Adrenal gland (tissue), 12 donors: ENCODE measurements around the gene PCED1B. TPM values are rescaled to one million over a fixed set of nuclear protein-coding genes. Genes with fewer than 3 reads are reported as not detected.
A peak's percentile ranks its signal among the peaks of the same experiment; 100 is the strongest.

ENCODE experiments used
- DNase-seq, 7 donors: peaks; one replicate each; pipeline ENCODE4 v3.0.0-alpha.2; 2019 to 2020
- H3K27ac ChIP-seq, 5 donors: fragments of 200-600 bp; sonication (generic) in 4 of 5; 1 replicate in 3 of 5; 2 replicates in 2 of 5; pipeline versions ENCODE4 v1.5.1 to v1.8.0; 2016 to 2020; ENCODE audit warnings: mild to moderate bottlenecking in 1 of 5
- H3K27me3 ChIP-seq: fragments of 200-600 bp; 2 replicates; pipeline ENCODE4 v1.8.0; 2021
- H3K36me3 ChIP-seq, 2 donors: fragments of 200-600 bp; replicated peaks in 1 of 2; 1 replicate in 1 of 2; 2 replicates in 1 of 2; pipeline versions ENCODE4 v1.5.1 to v1.8.0; 2018 to 2022
- H3K4me1 ChIP-seq, 2 donors: fragments of 200-600 bp; replicated peaks in 1 of 2; 1 replicate in 1 of 2; 2 replicates in 1 of 2; pipeline versions ENCODE4 v1.5.1 to v1.8.0; 2018 to 2021
- H3K4me3 ChIP-seq, 4 donors: fragments of 200-600 bp; sonication (generic) in 3 of 4; one replicate each; pipeline ENCODE4 v1.5.1; 2016 to 2018
- H3K9me3 ChIP-seq, 3 donors: fragments of 200-600 bp; sonication (generic) in 1 of 3; replicated peaks in 1 of 3; 1 replicate in 2 of 3; 2 replicates in 1 of 3; pipeline versions ENCODE4 v1.5.1 to v1.8.0; 2016 to 2021
- POLR2A ChIP-seq, 2 donors: fragments of 450-650 bp; IDR thresholded peaks; one replicate each; pipeline ENCODE4 v1.6.1; 2017; ENCODE audit warnings: antibody characterized with exemption in 2 of 2, mild to moderate bottlenecking in 2 of 2, moderate library complexity in 1 of 2
- WGBS, 4 donors: extraction: QIAGEN DNeasy Blood & Tissue Kit in 2 of 4; methylation state at CpG; one replicate each; pipeline versions ENCODE4 v1.1.5 to v1.1.7; 2013 to 2017; 5-methylcytosine and 5-hydroxymethylcytosine counted together
- intact Hi-C, 2 donors: fragments of 100-400 bp; cut with DNase I; formaldehyde crosslinking; loops; one replicate each; pipeline versions ENCODE4 v1.14.1 to v1.15.0; 2022 to 2023
- polyA plus RNA-seq, 3 donors: library from polyadenylated mRNA; stranded (reverse); fragments of 200-250 nt in 2 of 3; fragments of 350-450 nt in 1 of 3; fragmentation: Illumina TruSeq in 1 of 3; extraction: RNeasy Lipid Tissue Mini Kit (QIAGEN cat#74804) in 1 of 3; gene quantifications; one replicate each; pipeline ENCODE4 v1.2.3, GENCODE V29; 2013 to 2014
- total RNA-seq, 9 donors: library from RNA; depleted of rRNA in 4 of 9; stranded (reverse); fragments of >200 nt in 4 of 9; fragments of 120-200 nt in 1 of 9; fragmentation: NEBNext Ultra II Directional in 1 of 9; extraction: Animal tissue kit (Norgen Biotek cat#: 25700) in 1 of 9; gene quantifications; one replicate each; pipeline versions ENCODE4 v1.1.0 to v1.2.4, GENCODE V29; 2013 to 2023
- TF ChIP-seq, protein P1 (sequence below), 6 experiments: fragments of 450-650 bp in 4 of 6; fragments of 200-600 bp in 2 of 6; sonication (generic) in 1 of 6; IDR thresholded peaks; 1 replicate in 5 of 6; 2 replicates in 1 of 6; pipeline versions ENCODE4 v1.5.1 to v1.8.0; 2016 to 2021; ENCODE audit warnings: antibody characterized with exemption in 6 of 6, mild to moderate bottlenecking in 2 of 6, moderate library complexity in 1 of 6
- donor health status: healthy with polysubstance abuse.
- donor health status: Bipolar disorder and iron deficiency.
- donor health status: DM: yes; HTN: yes; CAD: no.
- donor health status: DM: no; HTN: no; CAD: no.
- donor health status: DM: no; HTN: no; CAD: no.
- donor health status: DM: yes; HTN: yes; CAD: no.

Gene PCED1B
- total and polyA plus RNA-seq, 12 donors: 8.0 to 110 (median 39.9) TPM

DNA sequence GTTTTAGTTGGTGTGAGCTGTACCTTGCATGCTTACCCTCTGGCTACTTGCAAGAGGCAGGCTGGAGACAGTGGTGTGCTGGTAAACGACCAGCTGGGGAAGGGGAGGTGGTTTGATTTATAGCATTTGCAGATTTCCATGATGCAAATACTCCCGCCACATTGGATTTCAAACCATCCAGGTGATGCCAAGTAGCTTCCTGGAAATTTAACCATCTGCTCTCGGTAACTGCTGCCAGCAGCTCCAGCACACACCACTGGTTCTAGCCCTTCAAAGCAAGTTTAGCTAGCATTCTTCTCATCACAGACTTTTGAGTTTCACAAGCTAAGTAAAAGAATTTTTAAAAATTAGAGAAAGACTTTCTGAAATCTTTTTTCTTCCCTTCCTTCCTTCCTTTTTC, 104.8 kb downstream of the PCED1B start:
- Histone ChIP-seq H3K27me3 (no peaks in the 10 kb centered on the region), H3K27ac (no peak overlapping the region), H3K36me3 (no peaks in the 10 kb centered on the region), H3K4me1 (peaks cover 7 to 11% of the 10 kb centered on the region in 2 donors), H3K4me3 (no peak overlapping the region), H3K9me3 (no peaks in the 10 kb centered on the region)
- intact Hi-C loops: no loop called here
- DNase-seq: no peak
- WGBS, 4 donors: 82 to 100% (median 82%) methylated on average over 2 to 3 of the region's 3 CpGs
- TF ChIP-seq POLR2A (IDR thresholded peaks at IDR 0.05): no peak
- TF ChIP-seq, protein P1, sequence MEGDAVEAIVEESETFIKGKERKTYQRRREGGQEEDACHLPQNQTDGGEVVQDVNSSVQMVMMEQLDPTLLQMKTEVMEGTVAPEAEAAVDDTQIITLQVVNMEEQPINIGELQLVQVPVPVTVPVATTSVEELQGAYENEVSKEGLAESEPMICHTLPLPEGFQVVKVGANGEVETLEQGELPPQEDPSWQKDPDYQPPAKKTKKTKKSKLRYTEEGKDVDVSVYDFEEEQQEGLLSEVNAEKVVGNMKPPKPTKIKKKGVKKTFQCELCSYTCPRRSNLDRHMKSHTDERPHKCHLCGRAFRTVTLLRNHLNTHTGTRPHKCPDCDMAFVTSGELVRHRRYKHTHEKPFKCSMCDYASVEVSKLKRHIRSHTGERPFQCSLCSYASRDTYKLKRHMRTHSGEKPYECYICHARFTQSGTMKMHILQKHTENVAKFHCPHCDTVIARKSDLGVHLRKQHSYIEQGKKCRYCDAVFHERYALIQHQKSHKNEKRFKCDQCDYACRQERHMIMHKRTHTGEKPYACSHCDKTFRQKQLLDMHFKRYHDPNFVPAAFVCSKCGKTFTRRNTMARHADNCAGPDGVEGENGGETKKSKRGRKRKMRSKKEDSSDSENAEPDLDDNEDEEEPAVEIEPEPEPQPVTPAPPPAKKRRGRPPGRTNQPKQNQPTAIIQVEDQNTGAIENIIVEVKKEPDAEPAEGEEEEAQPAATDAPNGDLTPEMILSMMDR (IDR thresholded peaks at IDR 0.05): no peak

DNA sequence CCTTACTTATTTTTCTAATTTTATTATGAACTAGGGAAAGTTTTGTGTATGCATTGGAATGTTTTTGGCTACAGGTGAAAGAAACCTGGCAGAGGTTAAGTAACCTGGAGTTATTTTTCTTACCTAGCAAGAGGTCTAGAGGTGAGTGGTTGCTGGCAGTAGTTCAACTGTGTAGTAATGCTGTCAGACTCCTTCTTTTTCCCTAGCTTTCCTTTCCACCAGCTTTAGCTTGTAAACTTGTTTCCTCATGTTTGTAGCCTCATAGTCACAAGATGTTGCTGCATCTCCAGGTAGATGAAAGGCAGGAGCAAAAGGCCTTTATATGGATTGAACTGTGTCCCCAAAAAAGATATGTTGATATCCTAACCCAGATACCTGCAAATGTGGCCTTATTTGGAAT, 105.4 kb downstream of the PCED1B start:
- H3K27ac ChIP-seq: no peak overlapping the region
- H3K4me1 ChIP-seq: peaks cover 10 to 17% of the 10 kb centered on the region in 2 donors
- no peaks in the 10 kb centered on the region for H3K27me3 ChIP-seq
- no peaks in the 10 kb centered on the region for H3K36me3 ChIP-seq
- DNase-seq: no peak
- no peaks in the 10 kb centered on the region for H3K9me3 ChIP-seq
- TF ChIP-seq POLR2A (IDR thresholded peaks at IDR 0.05): no peak
- TF ChIP-seq, protein P1 (IDR thresholded peaks at IDR 0.05): no peak
- intact Hi-C loops: no loop called here
- no peak overlapping the region for H3K4me3 ChIP-seq

DNA sequence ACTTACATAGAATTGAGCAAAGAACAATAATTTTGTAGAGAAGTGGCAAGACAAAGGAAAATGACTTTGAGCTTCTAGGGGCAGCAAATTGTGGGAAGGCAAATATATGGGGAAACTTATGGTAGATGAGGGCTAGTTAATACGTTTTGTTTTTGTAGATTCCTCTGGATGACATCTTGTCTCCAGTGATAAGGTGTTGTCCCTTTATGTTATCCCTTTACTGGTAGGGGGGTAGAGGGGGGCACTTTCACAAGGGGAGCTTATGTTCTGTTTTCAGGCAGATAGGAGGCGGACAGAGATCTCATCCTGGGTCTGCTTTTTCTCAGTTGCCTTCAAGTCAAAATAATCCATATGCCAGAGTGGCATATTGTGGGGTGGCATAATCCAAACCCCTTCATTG, 106.8 kb downstream of the PCED1B start:
- 90 to 95% (median 93%) methylated on average over 2 of the region's 2 CpGs for WGBS, 4 donors
- no peaks in the 10 kb centered on the region for H3K27me3 ChIP-seq

DNA sequence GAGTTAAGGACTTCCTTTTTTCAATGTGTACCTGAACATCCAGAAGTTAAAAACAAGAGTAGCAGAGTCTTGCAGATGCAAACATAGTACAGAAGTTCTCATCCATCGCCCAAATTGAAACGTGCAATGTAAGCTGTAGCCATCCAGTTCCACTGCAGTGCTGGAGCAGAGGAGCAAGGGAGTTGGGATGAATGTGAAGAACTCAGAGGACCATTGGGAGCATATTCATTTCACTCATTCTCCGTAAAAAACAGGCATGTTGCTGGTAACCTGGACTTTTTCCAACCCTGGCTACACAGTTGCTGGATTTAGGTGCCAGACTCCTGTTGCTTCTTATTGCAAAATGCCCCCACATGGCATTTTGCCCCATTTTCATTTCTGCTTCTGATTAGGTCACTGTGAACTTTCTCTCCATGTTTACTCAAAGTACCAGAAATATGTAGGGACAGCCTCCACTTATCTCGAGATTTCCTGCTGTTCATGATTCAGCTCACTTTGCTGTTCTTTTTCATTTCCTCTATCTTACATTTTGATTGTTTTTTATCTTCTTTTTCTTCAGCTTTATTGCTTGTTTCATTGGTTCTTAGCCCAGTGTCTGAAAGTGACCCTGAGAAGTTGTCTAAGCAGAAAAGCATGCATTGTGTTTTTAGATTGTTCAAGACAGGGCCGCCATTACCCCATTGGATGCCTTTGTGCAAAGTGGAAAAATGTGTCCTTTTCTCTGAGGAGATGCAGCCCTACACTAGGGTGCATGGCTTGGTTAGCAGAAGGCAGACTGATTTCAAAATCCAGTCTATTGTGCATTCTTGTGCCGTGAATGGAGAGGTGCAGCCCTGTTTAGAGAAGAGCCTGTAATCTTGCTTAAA, 109.4 kb downstream of the PCED1B start:
- DNase-seq: peak in 4 of 7 donors; percentile 31 to 86 (median 46)

More for the DNA sequence above, 106.8 kb downstream of the PCED1B start:
- H3K4me3 ChIP-seq: no peak overlapping the region
- H3K36me3 ChIP-seq: no peaks in the 10 kb centered on the region
- H3K27ac ChIP-seq: no peak overlapping the region
- DNase-seq: no peak
- intact Hi-C loops: no loop called here
- TF ChIP-seq, protein P1 (IDR thresholded peaks at IDR 0.05): no peak
- TF ChIP-seq POLR2A (IDR thresholded peaks at IDR 0.05): no peak
- H3K9me3 ChIP-seq: no peaks in the 10 kb centered on the region
- H3K4me1 ChIP-seq: peaks cover 10 to 17% of the 10 kb centered on the region in 2 donors

More for the DNA sequence above, 109.4 kb downstream of the PCED1B start:
- Histone ChIP-seq H3K27me3 (no peaks in the 10 kb centered on the region), H3K4me3 (no peak overlapping the region), H3K4me1 (peaks cover 10 to 12% of the 10 kb centered on the region in 2 donors), H3K27ac (peak overlapping the region in 3 of 5 donors; percentile 15 to 57 (median 17)), H3K36me3 (no peaks in the 10 kb centered on the region), H3K9me3 (no peaks in the 10 kb centered on the region)
- intact Hi-C loops: no loop called here
- TF ChIP-seq, protein P1 (IDR thresholded peaks at IDR 0.05): no peak
- no peak for TF ChIP-seq POLR2A (IDR thresholded peaks at IDR 0.05)
- WGBS, 4 donors: 41 to 53% (median 50%) methylated on average over 6 of the region's 6 CpGs
